Measurements from ENCODE around the gene DEPDC1B.
"Not testable (repeated sequence)": the region's sequence is repeated elsewhere in the genome, so short reads cannot be mapped to it uniquely, and the experiment has no call there.

Gene DEPDC1B

DNA sequence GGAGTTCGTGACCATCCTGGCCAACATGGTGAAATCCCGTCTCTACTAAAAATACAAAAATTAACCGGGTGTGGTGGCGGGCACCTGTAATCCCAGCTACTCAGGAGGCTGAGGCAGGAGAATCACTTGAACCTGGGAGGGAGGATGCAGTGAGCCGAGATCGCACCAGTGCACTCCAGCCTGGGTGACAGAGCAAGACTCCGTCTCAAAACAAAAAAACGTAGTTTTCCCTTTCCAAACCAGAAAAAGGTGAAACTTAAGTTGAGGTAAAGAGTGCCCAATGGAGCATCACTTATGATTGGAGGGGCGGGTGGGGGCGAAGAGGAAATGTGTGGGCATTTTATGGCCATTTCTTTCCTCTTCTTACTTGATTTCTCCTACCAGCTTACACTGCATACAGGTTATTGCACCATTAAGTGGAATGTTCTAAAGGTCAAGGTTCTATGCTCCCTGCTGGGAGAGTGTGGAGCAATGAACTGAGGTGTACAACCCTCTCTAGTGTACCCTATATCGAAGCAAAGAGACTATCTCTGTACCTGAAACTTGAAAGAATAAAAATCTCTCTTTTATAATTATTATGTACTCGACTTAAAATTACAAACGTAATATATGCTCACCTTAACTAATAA is 136.2 kb downstream of the DEPDC1B start:
- Histone ChIP-seq H3K4me1 (ENCODE audit: low read depth, poor library complexity, severe bottlenecking) (no peaks in the 10 kb centered on the region), H3K9ac (no peak overlapping the region), H3K27ac (no peak overlapping the region), H3K36me3 (ENCODE audit: insufficient read depth) (no peaks in the 10 kb centered on the region), H3K27me3 (ENCODE audit: insufficient read depth, low read depth) (no peaks in the 10 kb centered on the region), H2AFZ (ENCODE audit: low read depth) (no peak overlapping the region), H3K4me3 (IDR thresholded peaks at IDR 0.05; ENCODE audit: insufficient read depth, low read depth, low read length) (no peak overlapping the region), H4K20me1 (ENCODE audit: insufficient read depth) (no peaks in the 10 kb centered on the region), H3K79me2 (ENCODE audit: insufficient read depth, low read depth) (no peaks in the 10 kb centered on the region), H3K4me2 (no peak overlapping the region)
- TF ChIP-seq CTCF (conservative IDR thresholded peaks at IDR 0.05; ENCODE audit: low read depth, low read length), result no peak

DNA sequence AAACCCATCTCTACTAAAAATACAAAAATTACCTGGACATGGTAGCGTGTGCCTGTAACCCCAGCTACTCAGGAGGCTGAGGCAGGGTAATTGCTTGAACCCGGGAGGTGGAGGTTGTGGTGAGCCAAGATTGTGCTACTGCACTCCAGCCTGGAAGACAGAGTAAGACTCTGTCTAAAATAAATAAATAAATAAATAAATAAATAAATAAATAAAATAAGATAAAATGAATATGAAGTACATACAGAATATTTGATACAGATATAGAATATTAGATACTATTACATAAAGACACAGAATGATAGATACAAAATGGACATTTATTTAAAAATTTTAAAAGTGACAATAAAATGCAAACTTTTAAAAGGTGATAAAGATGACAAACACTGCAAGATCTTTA is 146.7 kb downstream of the DEPDC1B start:
- H3K4me3 ChIP-seq (IDR thresholded peaks at IDR 0.05; ENCODE audit: insufficient read depth, low read depth, low read length); H2AFZ ChIP-seq (ENCODE audit: low read depth); H3K4me1 ChIP-seq (ENCODE audit: low read depth, poor library complexity, severe bottlenecking); H3K79me2 ChIP-seq (ENCODE audit: insufficient read depth, low read depth); H3K4me2 ChIP-seq; H3K27ac ChIP-seq; H4K20me1 ChIP-seq (ENCODE audit: insufficient read depth); H3K27me3 ChIP-seq (ENCODE audit: insufficient read depth, low read depth); H3K36me3 ChIP-seq (ENCODE audit: insufficient read depth); H3K9ac ChIP-seq: not testable (repeated sequence)

DNA sequence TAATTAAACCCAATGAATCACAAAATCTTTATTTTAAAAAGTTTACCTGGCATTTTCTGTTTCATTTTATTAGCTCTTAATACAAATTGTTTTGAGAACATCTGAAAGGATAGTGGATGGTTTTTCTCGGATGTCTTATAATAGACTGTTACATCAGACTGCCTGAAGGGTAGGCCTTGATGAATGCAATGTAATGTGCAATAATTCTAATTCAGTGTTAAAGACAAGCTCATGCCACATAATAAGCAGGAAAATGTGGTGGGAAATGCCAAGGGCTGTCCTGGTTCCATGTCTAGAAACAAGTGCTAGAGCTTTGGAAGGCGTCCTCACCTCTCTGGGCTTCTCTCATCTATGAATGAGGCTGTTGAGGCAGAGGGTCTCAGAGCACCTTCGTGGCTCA is 148.1 kb downstream of the DEPDC1B start:
- TF ChIP-seq CTCF (conservative IDR thresholded peaks at IDR 0.05; ENCODE audit: low read depth, low read length), result no peak
- H2AFZ ChIP-seq (ENCODE audit: low read depth), result no peak overlapping the region
- no peak overlapping the region for H3K4me3 ChIP-seq (IDR thresholded peaks at IDR 0.05; ENCODE audit: insufficient read depth, low read depth, low read length)
- H3K9ac ChIP-seq, result no peak overlapping the region
- no peak overlapping the region for H3K27ac ChIP-seq
- H3K27me3 ChIP-seq (ENCODE audit: insufficient read depth, low read depth), result no peaks in the 10 kb centered on the region
- H3K79me2 ChIP-seq (ENCODE audit: insufficient read depth, low read depth), result no peaks in the 10 kb centered on the region
- no peaks in the 10 kb centered on the region; the same call in 1 of the 2 replicates for H3K36me3 ChIP-seq (ENCODE audit: insufficient read depth)
- H3K4me2 ChIP-seq, result no peak overlapping the region
- H4K20me1 ChIP-seq (ENCODE audit: insufficient read depth), result no peaks in the 10 kb centered on the region
- no peaks in the 10 kb centered on the region for H3K4me1 ChIP-seq (ENCODE audit: low read depth, poor library complexity, severe bottlenecking)

DNA sequence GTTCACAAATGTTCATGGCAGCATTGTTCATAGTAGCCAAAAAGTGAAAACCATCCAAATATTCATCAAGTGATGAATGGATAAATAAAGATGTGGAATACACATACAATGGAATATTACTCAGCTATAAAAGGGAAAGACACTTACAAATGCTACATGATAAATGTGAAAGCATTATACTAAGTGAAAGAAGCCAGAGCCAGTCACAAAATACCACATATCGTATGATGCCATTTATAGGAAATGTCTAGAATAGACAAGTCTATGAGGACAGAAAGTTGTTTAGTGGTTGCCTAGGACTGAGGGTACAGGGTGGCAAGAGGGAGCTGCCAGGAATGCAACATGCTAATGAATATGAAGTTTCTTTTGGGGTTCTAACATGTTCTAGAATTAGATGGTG is 148.7 kb downstream of the DEPDC1B start:
- no peaks in the 10 kb centered on the region for H4K20me1 ChIP-seq (ENCODE audit: insufficient read depth)
- no peak for TF ChIP-seq CTCF (conservative IDR thresholded peaks at IDR 0.05; ENCODE audit: low read depth, low read length)

DNA sequence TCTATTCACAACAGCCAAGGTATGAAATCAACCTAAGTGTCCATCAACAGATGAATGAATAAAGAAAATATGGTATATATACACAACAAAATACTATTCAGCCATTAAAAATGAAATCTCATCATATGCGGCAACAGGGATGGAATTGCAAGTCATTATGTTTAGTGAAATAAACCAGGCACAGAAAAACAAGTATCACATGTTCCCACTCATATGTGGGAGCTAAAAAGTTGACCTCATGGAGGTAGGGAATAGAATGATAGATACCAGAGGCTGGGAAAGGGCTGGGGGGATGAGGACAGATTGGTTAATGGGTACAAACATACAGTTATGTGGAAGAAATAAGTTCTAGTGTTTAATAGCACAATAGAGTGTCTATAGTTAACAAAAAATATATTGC is 149.7 kb downstream of the DEPDC1B start:
- Histone ChIP-seq H3K9ac (no peak overlapping the region), H3K4me3 (IDR thresholded peaks at IDR 0.05; ENCODE audit: insufficient read depth, low read depth, low read length) (no peak overlapping the region), H4K20me1 (ENCODE audit: insufficient read depth) (no peaks in the 10 kb centered on the region), H3K4me1 (ENCODE audit: low read depth, poor library complexity, severe bottlenecking) (no peaks in the 10 kb centered on the region), H3K36me3 (ENCODE audit: insufficient read depth) (no peaks in the 10 kb centered on the region; the same call in 1 of the 2 replicates), H3K27ac (no peak overlapping the region), H3K79me2 (ENCODE audit: insufficient read depth, low read depth) (no peaks in the 10 kb centered on the region), H3K4me2 (no peak overlapping the region), H3K27me3 (ENCODE audit: insufficient read depth, low read depth) (no peaks in the 10 kb centered on the region), H2AFZ (ENCODE audit: low read depth) (no peak overlapping the region)
- TF ChIP-seq CTCF (conservative IDR thresholded peaks at IDR 0.05; ENCODE audit: low read depth, low read length), result no peak

More for the DNA sequence above, 148.7 kb downstream of the DEPDC1B start:
- Histone ChIP-seq H3K4me2 (no peak overlapping the region), H3K27me3 (ENCODE audit: insufficient read depth, low read depth) (no peaks in the 10 kb centered on the region), H3K4me3 (IDR thresholded peaks at IDR 0.05; ENCODE audit: insufficient read depth, low read depth, low read length) (no peak overlapping the region), H2AFZ (ENCODE audit: low read depth) (no peak overlapping the region), H3K79me2 (ENCODE audit: insufficient read depth, low read depth) (no peaks in the 10 kb centered on the region), H3K4me1 (ENCODE audit: low read depth, poor library complexity, severe bottlenecking) (no peaks in the 10 kb centered on the region), H3K27ac (no peak overlapping the region), H3K36me3 (ENCODE audit: insufficient read depth) (no peaks in the 10 kb centered on the region; the same call in 1 of the 2 replicates), H3K9ac (no peak overlapping the region)

Data from KMS-11 (cell line).